HG03066 (cell line): ENCODE data around the gene TOX2.

ENCODE experiments used
- ATAC-seq: cut with Tn5 transposase; IDR thresholded peaks from one replicate; pipeline ENCODE4 v1.9.1; 2021; ENCODE audit warnings: low read depth; ENCODE audit not compliant: unreplicated experiment

TOX2 gene

DNA sequence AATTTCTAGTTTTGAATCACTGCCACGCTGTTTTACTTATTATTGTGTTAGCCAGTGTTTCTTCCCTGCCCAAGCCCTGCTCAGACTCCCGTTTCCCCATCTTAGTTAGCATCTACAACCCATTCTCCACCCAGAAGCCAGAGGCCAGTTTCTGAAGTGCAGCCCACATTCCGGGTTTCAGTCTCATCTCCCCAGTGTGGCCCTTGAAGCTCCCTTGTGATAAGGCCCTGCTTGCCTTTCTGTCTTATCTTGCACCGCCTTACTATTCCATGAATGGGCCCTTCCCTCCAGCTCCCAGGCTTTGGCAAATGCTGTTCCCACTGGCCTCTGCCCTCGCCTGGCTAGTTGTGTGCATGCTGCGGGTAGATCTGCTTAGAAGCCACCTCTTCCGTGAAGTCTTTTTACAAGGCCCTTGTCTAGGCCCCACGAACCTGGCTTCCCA lies 41.1 kb downstream of the TOX2 start:
- ATAC-seq, result no peak

DNA sequence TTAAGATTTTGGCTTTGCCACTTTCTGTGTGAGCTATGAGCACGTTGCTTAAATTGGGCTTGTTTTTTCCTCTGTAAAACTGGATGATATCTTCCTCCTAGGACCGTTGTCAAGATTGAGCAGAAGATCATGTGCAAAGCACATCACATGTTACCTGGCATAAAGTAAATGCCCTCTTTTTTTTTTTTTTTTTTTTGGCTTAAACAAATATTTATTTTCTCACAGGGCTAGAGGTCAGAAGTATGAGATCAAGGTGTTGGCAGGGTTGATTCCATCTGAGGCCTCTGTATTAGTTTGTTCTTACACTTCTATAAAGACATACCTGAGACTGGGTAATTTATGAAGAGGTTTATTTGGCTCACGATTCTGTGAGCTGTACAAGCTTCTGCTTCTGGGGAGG lies 42.7 kb downstream of the TOX2 start:
- ATAC-seq, result no peak

DNA sequence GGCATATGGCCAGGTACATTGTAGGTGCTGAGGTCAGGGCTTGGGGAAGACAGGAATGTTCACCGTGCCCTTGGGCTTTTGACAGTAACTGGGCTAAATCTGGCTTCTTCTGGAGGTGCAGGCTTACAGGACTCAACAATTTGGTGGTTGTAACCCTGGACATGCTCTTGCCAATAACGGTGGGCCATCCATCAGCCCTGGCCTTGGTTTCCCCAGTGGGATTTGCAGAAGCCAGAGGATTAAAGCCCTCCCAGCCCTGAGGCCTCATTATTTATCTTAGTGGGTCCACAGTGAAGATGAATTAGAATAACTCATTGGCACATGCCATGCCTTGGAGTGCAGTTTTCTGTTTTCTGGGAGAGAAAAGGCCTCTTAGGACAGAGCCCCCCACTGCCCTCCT lies 44.0 kb downstream of the TOX2 start:
- ATAC-seq, result no peak

DNA sequence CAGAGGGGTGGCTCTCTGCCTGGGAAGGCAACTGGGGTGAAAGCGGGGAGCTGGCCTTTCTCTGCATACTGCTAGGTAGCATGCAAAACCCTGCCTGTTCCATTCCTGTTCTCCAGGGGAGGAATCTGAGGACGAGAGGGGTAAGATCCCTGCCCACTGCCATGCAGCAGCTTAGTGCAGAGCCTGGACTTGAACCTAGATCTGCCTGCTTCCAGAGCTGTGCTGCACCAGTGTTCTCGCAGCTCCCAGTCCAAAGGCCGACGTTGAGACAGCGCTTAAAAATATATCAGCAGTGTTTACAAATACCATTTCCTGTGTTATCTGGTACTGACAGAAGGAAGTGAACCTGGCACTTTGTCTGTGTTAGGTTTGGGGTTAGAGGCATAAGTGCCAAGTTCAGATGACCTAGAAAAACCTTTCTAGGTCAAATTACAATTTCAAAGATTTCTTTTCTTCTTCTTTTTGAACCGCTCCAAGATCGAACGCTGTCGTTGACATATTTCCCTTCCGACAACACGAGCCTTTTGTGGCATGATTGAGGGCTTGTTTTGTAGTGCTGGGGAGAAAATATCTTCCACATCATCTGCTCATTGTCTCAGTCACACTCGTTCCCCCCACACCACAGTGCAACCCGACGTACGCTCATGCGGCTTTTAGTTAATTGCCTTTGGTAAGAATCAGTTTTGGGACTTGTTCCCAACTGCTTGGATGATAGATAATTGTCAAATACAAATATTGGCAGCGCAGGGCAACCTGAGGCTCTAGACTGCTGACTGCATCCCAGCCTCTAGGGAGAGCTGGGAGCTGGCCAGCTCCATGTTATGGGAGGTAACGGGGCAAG lies 44.6 kb downstream of the TOX2 start:
- no peak for ATAC-seq

DNA sequence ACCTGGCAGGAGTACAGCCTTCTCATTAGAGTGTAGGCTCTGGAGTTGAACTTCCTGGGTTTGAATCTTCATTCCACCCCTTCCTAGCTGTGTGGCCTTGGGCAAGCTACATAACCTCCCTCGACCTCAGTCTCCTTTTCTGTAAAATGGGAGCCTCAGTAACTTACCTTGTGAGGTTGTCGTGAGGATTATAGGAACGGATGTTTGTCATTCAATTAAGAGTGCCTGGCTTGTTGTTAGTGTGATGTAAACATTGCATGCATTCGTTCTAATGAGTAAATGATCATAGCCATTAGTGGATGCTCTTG lies 45.2 kb downstream of the TOX2 start:
- no peak for ATAC-seq

DNA sequence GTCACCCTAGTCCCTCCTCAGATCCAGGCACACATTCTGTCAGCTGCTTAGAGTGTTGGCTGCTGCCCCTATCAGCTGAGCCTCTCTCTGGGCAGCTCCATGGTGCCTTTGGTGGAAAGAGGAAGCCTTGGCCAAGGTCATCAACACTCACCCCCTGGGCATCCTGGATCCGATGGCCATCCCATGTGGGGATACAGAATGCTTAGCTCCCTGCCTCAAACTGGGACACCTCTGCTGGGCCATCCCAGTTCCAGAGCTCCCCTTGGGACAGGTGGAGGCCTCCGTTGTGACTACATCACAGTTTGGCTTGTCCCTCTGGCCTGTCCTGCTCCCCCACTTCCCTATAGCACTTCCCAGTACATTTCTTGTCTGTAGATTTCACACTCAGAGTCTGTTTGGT lies 45.6 kb downstream of the TOX2 start:
- ATAC-seq, result no peak

DNA sequence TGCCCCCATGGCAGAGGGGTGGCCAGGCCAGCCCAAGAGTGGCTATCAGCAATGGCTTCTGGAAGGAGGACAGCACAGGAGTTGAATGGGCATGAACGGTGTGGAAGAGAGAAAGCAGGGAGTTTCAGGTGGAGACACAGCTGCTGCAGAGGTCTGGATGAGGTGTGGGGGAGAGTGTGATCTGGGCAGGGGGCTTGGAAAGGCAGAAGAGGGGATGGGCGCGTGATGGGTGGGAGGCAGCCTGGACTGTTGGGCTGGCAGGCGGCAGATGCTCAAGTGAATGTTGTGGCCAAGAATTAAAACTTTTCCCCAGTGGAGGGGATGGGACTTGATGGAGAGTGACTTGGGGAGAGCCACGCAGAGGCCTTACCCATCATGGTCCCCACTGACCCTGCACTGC lies 46.5 kb downstream of the TOX2 start:
- no peak for ATAC-seq

DNA sequence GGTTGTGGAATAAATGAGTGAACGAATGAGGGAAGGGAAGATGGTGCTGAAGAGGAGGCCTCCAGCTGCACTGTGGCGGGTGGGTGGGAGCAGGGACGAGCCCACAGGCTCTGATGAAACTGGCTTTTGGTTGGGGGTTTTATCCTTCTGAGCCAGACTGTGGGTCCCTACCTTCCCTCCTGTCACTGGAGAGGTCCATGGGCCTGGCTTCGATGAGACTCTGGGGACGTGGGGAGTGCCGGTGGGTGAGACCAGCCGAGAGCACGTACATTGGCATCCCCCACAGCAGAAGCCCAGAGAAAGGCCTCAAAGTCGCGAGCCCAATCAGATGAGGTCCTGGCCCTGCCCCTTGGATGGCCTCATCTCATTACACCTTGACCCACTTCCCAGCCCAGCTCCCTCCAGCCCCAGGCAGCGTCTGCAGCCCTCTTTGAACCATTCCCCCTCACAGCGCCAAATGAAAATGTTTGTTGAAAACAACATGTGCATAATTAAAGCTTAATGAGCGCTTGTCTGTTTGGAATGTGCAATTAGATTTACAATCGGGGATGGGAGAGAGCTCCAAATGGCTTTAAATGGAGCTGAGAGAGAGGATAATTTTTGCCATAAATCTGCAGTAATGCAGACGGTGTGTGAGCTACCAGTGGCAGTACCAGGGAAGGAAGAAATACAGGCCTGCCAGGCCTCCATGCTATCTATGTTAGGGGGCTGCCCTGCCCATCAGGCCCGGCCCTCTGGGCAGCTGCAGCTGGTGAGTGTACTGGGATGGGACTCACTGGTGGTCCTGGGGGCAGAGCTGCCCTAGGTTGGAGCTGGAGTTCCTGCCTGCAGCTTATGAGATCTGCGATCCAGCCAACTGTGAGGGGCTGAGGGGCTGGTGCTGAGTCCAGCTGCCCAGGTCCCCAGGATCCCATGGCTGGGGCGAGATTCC lies 47.2 kb downstream of the TOX2 start:
- ATAC-seq, result no peak

DNA sequence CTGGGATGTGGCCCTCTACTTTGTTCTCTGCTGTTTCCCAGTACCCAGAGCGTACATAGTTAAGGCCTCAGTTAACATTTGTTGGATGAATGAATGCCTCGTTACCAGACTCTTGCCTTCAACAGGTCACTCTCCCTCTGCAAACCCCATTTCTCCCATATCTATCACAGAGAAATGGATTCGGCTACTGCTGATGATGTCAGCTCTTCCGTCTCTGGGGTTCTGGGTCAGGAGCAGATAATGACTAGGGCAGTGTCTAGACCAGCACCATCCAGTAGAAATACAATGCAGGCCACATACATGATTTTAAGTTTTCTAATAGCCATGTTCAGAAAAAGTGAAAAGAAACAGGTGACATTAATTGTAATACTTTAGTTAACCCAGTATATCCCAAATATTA lies 47.9 kb downstream of the TOX2 start:
- ATAC-seq, result no peak

DNA sequence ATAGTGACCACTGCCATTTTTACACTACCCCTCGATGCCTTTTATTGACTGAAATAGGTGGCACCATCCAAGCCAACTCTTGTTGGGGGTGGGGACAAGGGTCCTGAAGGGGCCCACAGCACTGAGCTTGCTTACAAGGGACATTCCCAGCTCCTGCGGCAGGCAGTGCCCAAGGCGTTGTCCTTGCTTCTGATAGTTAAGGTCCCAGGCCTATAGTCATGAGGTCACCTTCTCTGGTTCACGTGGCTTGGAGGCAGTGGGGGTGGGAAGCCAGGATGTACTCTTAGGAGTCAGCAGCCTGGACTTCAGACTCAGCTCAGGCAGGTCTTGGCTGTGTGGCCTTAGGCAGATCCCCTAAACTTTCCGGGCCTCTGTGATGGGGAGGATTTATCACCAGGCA lies 48.6 kb downstream of the TOX2 start:
- ATAC-seq, result no peak

DNA sequence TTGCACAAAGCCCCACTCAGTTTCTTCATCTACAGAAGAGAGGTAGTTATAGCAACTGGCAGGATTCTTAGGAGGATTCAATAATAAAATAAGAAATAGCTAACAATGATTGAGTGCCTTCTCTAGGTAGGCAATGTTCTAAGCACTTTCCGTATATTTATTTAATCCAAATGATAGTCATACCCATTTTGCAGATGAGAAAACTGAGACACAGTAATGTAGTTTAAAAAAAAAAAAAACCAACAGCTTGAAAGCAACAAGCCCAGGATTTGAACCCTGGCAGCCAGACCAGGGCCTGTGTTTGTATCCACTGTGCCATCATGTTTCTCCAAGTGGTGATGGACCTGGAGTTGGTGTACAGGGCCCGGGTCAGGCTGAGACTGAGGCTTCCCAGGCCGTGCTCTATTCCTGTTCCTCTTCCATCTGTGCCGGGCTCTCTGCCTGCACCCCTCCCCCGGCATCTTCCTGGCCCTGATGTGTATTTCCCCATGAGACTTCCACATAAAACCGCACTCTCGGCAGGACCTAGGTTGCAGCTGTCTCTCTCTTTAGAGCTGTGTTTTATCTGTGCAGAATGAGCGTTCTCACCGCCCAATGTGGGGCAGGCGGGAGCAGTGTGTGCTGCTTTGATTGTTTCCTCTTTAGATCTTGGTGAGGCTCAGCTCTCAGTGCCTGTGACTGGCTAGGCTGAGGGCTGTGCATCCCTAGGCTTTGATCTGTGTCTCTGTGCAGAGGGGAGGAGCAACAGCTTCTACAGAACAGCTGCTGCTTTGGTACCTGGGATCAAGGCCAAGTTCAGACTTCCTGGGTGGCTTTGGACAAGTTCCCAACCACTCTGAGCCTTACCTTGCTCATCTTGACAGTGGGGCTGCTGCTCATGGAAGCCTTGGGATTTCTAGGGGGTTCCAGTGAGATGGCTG lies 49.5 kb downstream of the TOX2 start:
- ATAC-seq, result no peak

DNA sequence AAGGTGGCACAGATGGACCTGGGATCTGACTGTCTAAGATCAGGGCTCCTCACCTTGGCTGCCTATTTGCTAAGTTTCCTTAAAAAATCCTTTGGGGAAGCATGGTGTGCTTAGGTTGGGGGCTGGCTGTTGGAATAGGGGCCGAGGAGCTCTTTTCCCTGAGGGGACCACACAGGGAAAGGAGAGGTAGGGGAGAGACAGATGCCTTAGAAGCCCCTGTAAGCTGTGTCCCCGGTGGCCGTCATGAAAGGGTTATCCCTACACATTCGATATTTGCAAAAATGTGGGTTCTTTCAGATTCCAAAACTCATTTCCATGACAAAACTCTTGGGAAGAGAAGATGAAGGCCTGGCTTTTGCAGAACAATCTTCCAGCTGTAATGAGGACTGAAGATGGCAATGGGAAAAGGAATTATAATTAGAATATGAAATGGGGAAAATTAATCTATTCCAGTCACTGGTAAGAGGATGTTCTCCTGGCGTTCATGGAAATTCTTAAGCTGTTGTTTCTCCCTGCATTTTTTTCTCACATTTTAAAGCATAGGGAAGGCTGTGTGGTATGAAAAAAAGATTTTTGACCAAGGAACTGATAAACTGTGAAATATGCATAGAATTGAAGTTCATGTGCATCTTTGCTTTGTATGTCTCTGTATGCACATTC lies 53.8 kb downstream of the TOX2 start:
- no peak for ATAC-seq

DNA sequence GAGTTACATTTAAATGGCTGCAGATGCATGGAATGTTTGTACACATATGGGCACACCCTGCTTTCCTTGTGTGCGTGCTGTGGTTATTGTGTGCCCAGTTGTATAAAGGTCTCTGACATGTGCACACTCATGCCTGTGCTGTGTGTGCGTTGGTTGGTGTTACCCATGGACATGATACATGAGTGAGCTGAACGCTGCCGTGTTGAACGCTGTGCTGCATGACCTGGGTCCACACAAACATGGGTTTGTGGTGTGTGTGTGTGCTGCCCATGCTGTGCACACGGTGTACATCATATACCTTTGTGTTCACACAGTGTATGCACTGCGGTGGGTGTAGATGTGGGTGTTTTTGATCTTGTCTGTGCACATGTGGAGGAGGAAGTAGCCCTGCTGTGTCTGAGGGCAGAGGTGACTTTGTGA lies 54.4 kb downstream of the TOX2 start:
- no peak for ATAC-seq

DNA sequence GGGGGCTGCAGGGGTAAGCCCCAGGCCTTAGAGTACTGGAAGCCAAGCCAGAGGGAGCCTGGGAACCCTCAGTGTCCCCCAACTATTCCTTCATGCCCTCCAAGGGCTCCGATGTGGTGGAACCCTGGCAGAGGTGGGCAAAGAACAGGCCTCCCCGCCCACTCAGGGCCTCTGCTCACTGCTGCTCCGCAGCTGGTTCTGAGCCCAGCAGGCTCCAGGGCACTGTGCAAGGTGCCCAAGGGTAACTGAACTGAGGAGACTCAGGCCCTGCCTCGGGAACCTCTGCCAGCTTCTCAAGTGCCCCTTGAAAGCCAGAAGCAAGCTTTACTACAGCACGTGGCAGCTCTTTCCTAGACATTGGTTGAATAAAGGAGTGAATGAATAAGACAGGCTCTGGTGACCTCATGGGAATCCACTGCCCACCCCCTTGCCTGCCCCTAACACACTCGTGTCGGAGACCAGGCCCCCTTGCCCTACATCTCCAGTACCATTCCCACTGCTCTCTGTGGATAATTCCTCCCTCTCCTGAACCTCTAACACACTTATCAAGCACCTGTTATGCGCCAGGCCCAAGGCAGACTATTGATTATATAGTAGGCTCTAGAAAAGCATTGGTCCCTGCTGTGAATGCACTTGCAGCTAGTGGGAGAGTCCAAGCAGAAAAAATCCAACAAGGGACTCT lies 55.0 kb downstream of the TOX2 start:
- ATAC-seq, result no peak

DNA sequence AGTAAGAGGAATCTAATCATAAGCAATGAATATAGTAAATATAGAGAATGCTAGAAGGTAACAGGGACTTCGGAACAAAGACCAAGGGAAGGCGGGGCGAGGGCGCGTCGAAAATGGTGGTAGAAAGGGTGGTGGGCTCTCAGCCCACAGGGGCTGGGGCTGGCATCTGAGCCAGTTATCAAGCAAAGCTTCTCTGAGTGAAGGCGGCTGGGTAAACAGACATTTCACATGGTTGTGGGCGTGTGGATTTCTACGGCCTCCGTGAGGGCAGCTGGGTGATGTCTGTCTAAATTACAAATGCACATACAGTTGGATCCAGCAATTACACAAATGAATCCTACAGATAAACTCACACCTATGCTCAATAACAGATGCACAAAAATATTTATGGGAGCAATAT lies 56.6 kb downstream of the TOX2 start:
- no peak for ATAC-seq

DNA sequence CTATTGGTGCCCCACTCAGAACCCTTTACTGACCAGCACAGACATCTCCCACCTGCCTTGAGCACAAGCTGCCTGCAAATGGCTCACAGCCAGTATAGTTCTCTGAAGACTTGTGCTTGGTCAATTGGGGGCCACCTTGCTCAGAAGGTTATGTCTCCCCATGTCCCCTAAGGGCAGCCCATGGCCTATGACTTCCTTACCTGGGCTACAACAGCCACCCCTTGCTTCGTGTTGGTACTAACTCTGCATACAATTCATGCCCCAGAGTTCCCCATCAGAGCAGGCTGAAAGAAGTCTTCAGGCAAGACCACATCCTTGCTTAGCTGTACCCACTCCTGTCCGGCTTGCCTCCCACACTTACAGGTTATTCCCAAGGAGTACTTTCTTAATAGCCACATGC lies 57.4 kb downstream of the TOX2 start:
- no peak for ATAC-seq

DNA sequence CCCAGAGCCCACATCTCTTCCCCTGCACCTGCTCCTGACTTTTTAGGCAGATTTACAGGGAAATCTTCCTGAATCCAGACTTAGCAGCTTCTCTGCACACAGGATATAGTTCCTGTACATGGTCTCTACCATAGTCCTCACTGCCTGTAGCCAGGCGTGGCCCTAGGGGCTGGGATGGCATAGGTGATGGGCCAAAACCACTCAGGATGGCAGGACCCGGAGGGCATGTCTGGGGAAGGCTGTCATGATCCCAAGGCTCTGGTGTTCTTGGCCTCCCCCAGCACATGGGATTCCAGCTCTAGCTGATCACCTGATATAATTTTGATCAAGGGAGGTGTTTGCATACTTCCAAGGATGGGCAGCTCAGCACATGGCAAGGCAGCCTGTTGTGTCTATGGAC lies 58.0 kb downstream of the TOX2 start:
- ATAC-seq, result no peak

DNA sequence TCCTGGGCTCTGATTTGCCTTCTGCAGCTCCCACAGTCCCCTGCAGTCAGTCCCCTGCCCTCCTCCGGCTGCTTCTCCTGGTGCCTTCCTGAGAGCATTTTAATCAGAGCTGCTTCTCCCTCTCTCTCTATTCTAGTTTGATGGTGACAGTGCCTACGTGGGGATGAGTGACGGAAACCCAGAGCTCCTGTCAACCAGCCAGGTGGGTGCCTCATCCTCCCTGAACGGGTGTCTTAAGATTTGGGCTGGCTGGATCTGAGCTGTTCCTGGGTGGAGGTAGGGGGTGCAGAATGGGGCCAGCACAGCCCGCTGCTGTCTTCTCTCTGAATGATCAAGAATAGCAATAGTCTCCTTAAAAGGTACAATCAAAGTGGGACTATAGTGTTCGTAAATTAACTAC lies 58.6 kb downstream of the TOX2 start:
- ATAC-seq, result no peak

DNA sequence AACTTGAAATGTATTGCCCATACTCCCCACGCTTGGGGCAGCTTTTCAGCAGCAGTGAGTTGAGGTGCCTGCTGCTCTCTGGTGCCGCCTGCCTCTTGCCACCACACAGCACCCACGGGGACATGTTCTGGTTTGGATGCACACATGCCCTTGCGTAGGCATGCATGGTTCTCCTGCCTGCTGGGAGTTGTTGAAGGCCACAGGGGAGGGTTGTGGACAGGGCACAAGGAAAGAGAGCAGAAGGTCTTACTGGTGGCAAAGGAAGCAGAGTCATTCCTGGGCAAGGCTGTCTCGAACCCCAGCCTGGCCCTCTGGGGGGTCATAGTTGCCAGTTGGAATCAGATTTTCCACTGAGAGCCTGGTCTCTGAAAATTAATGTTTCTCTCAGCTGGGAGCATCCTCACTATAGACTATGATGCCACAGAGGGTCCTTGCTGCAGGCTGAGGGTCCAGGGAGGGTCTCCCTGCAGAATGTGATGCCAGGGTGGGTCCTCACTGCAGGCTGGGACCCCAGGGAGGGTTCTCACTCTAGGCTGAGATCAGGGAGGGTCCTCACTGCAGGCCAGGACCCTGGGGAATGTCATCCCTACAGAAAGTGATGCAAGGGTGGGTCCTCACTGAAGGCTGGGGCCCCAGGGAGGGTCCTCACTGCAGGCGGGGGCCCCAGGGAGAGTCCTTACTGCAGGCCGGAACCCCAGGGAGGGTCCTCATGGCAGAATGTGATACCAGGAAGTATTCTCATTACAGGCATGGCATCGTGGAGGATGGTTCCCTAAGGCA lies 59.2 kb downstream of the TOX2 start:
- no peak for ATAC-seq
